Sigmoid colon (tissue), 4 donors: ENCODE results near the gene VPS51.

Experiments used
- CTCF ChIP-seq, 4 experiments: fragments of 450-650 bp in 3 of 4; fragments of 200-600 bp in 1 of 4; IDR thresholded peaks; one replicate each; pipeline ENCODE4 v1.5.1; 2016 to 2019; ENCODE audit warnings: antibody characterized with exemption in 4 of 4, mild to moderate bottlenecking in 3 of 4, moderate library complexity in 2 of 4
- POLR2A ChIP-seq, 2 donors: fragments of 450-650 bp; IDR thresholded peaks; one replicate each; pipeline ENCODE4 v1.6.1; 2016; ENCODE audit warnings: antibody characterized with exemption in 2 of 2, mild to moderate bottlenecking in 2 of 2, moderate library complexity in 2 of 2
- POLR2AphosphoS5 ChIP-seq, 4 donors: sonication (generic); formaldehyde crosslinking; IDR thresholded peaks; one replicate each; pipeline ENCODE4 v1.6.1; 2017; ENCODE audit warnings: antibody characterized with exemption in 4 of 4

- TF ChIP-seq CTCF (IDR thresholded peaks at IDR 0.05) (no peak), POLR2AphosphoS5 (IDR thresholded peaks at IDR 0.05) (no peak), POLR2A (IDR thresholded peaks at IDR 0.05) (no peak)
Measured at GRCh38 chr11:65147352-65148075, 51.5 kb downstream of the VPS51 start.
